Aorta (tissue), 5 donors: ENCODE results near the gene CCDC9. TPM values are rescaled to one million over a fixed set of nuclear protein-coding genes. Genes with fewer than 3 reads are reported as not detected.
"Not testable (repeated sequence)": the region's sequence is repeated elsewhere in the genome, so short reads cannot be mapped to it uniquely, and the experiment has no call there.

Source experiments
- ATAC-seq: fragments of 200-7000 bp; cut with Tn5 transposase; one replicate; pipeline ENCODE4 v1.9.1; 2022; ENCODE audit warnings: moderate library complexity; ENCODE audit not compliant: low FRiP score
- DNase-seq, 2 donors: peaks; one replicate each; pipeline ENCODE4 v3.0.0-alpha.2; 2020
- H3K27ac ChIP-seq, 2 donors: one replicate each; pipeline ENCODE4 v1.5.1; 2013; ENCODE audit warnings: low read length in 2 of 2, mild to moderate bottlenecking in 2 of 2, moderate library complexity in 2 of 2, control low read depth in 1 of 2, inconsistent platforms in 1 of 2, low read depth in 1 of 2
- H3K27me3 ChIP-seq, 2 donors: one replicate each; pipeline ENCODE4 v1.6.1; 2013; ENCODE audit warnings: control low read depth in 1 of 2, low read length in 1 of 2, mild to moderate bottlenecking in 1 of 2, moderate library complexity in 1 of 2; ENCODE audit not compliant: insufficient read depth in 2 of 2, control insufficient read depth in 1 of 2
- H3K36me3 ChIP-seq, 2 donors: one replicate each; pipeline ENCODE4 v1.6.1; 2013; ENCODE audit warnings: control low read depth in 1 of 2, low read length in 1 of 2, mild to moderate bottlenecking in 1 of 2; ENCODE audit not compliant: insufficient read depth in 2 of 2, control insufficient read depth in 1 of 2
- H3K4me1 ChIP-seq, 2 donors: one replicate each; pipeline ENCODE4 v1.6.1; 2013; ENCODE audit warnings: low read length in 2 of 2, control low read depth in 1 of 2, mild to moderate bottlenecking in 1 of 2, moderate library complexity in 1 of 2; ENCODE audit not compliant: insufficient read depth in 2 of 2, control insufficient read depth in 1 of 2
- H3K4me3 ChIP-seq, 2 donors: one replicate each; pipeline ENCODE4 v1.5.1; 2013; ENCODE audit warnings: low read length in 2 of 2, control low read depth in 1 of 2, mild to moderate bottlenecking in 1 of 2
- H3K9me3 ChIP-seq: one replicate; pipeline ENCODE4 v1.6.1; 2013; ENCODE audit warnings: mild to moderate bottlenecking, low read length; ENCODE audit not compliant: control insufficient read depth
- WGBS, 2 donors: extraction: QIAGEN DNeasy Blood & Tissue Kit; methylation state at CpG; one replicate each; pipeline ENCODE4 v1.1.7; 2013; 5-methylcytosine and 5-hydroxymethylcytosine counted together
- intact Hi-C, 2 donors: fragments of 100-400 bp; cut with DNase I; formaldehyde crosslinking; loops; one replicate each; pipeline versions ENCODE4 v1.14.2 to v1.15.0; 2022
- polyA plus RNA-seq, 2 donors: library from polyadenylated mRNA; stranded (reverse); fragments of 200-250 nt; gene quantifications; one replicate each; pipeline ENCODE4 v1.2.3, GENCODE V29; 2013
- total RNA-seq, 2 donors: library from RNA; stranded (reverse); fragmentation: NEBNext Ultra II Directional; extraction: Animal tissue kit (Norgen Biotek cat#: 25700); gene quantifications; one replicate each; pipeline ENCODE4 v1.2.1, GENCODE V29; 2021
- donor health status: healthy with polysubstance abuse.
- donor health status: Bipolar disorder and iron deficiency.
- donor health status: DM: no; HTN: no; CAD: no.
- donor health status: DM: no; HTN: no; CAD: no.
- donor health status: DM: yes; HTN: yes; CAD: no.

The CCDC9 gene
- total and polyA plus RNA-seq, 4 donors: 20.7 to 43.8 (median 39.6) TPM

DNA sequence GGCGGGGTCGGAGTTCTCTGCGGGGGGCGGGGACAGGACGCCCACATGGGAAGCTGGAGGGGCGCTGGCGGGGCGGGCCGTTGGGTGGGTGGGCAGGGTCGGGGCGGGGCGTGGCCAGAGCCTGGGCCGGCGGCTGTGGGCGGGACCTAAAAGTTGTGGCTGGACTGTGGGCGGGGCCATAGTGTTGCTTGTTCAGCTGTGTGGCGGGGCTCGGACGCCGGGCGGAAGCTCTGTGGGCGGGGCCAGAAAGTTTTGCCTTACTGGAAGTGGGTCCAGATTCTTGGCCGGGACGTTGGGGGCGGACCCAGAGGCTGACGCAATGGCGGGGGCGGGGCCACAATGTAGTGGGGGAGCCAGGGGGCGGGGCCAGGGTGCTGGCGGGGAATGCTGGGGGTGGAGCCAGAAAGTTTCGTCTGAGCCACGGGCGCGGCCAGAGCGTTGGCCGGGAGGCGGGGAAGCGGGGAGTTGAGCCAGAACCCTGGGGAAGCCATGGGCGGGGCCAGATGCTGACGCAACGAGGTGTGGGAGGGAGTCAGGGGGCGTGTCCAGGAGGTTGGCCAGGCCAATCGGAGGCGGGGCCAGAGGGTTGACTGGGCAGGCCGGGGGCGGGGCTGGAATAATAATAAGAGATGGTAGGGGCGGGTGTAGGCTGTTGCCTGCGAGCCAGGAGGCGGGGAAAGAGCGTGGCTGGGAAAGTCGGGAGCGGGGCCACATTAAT, 527 bp downstream of the CCDC9 start:
- peak overlapping the region in 1 of 2 donors; percentile 78 for H3K27ac ChIP-seq
- peak; percentile 100 for DNase-seq
- no peaks in the 10 kb centered on the region for H3K27me3 ChIP-seq
- peak; percentile 95 for ATAC-seq
- H3K9me3 ChIP-seq: no peaks in the 10 kb centered on the region
- no peaks in the 10 kb centered on the region for H3K4me1 ChIP-seq
- H3K4me3 ChIP-seq: peak overlapping the region; percentile 31 to 52
- WGBS, 2 donors: 1% methylated on average over 39 to 52 of the region's 52 CpGs
- intact Hi-C loops: loop anchor here in 1 of 2 donors (2.0 kb wide), 1 partner anchor 18 kb away; the partner anchor contains the start of gene INAFM1
- H3K36me3 ChIP-seq: peaks cover 0 to 3% of the 10 kb centered on the region in 2 donors

GRCh38 chr19:47257411-47258169, 1.3 kb downstream of the CCDC9 start:
- H3K27ac ChIP-seq: peak overlapping the region; percentile 51 to 53
- H3K36me3 ChIP-seq: peaks cover 0 to 3% of the 10 kb centered on the region in 2 donors
- intact Hi-C loops: loop anchor here in 1 of 2 donors (2.0 kb wide), 1 partner anchor 17 kb away; the partner anchor contains the start of gene INAFM1
- WGBS, 2 donors: 1% methylated on average over 28 to 29 of the region's 29 CpGs
- DNase-seq (peak in 1 of 2 donors; percentile 73), ATAC-seq (no peak)
- H3K27me3 ChIP-seq: no peaks in the 10 kb centered on the region
- H3K4me3 ChIP-seq: peak overlapping the region in 1 of 2 donors; percentile 47
- no peaks in the 10 kb centered on the region for H3K4me1 ChIP-seq
- H3K9me3 ChIP-seq: no peaks in the 10 kb centered on the region

GRCh38 chr19:47258434-47258833, 2.1 kb downstream of the CCDC9 start:
- intact Hi-C loops: no loop called here
- Histone ChIP-seq H3K27me3 (no peaks in the 10 kb centered on the region), H3K27ac (peak overlapping the region in 1 of 2 donors; percentile 53), H3K36me3 (peaks cover 0 to 3% of the 10 kb centered on the region in 2 donors), H3K9me3 (no peaks in the 10 kb centered on the region), H3K4me3 (no peak overlapping the region), H3K4me1 (no peaks in the 10 kb centered on the region)
- DNase-seq (peak in 1 of 2 donors; percentile 45), ATAC-seq (no peak)
- 80 to 82% methylated on average over 9 of the region's 9 CpGs for WGBS, 2 donors

- intact Hi-C loops: no loop called here
- H3K27me3 ChIP-seq: no peaks in the 10 kb centered on the region
- ATAC-seq (no peak), DNase-seq (peak in 1 of 2 donors; percentile 38)
- no peaks in the 10 kb centered on the region for H3K4me1 ChIP-seq
- peaks cover 0 to 3% of the 10 kb centered on the region in 2 donors for H3K36me3 ChIP-seq
- no peaks in the 10 kb centered on the region for H3K9me3 ChIP-seq
- no peak overlapping the region for H3K27ac ChIP-seq
- no peak overlapping the region for H3K4me3 ChIP-seq
- 86 to 89% methylated on average over 6 of the region's 6 CpGs for WGBS, 2 donors
These were observed 2.7 kb downstream of the CCDC9 start for GRCh38 chr19:47258895-47259555.

- 90 to 91% methylated on average over 16 to 17 of the region's 17 CpGs for WGBS, 2 donors
- intact Hi-C loops: no loop called here
- no peak overlapping the region for H3K4me3 ChIP-seq
- H3K4me1 ChIP-seq: no peaks in the 10 kb centered on the region
- H3K9me3 ChIP-seq: no peaks in the 10 kb centered on the region
- peaks cover 0 to 3% of the 10 kb centered on the region in 2 donors for H3K36me3 ChIP-seq
- ATAC-seq: no peak
- H3K27me3 ChIP-seq: no peaks in the 10 kb centered on the region
- no peak overlapping the region for H3K27ac ChIP-seq
- no peak for DNase-seq
These were observed 4.2 kb downstream of the CCDC9 start for GRCh38 chr19:47260476-47260875.

- WGBS, 2 donors: 87% methylated on average over 14 of the region's 14 CpGs
- H3K36me3 ChIP-seq: not testable (repeated sequence)
These were observed 5.8 kb downstream of the CCDC9 start for GRCh38 chr19:47261946-47262793.

GRCh38 chr19:47264629-47265028, 8.3 kb downstream of the CCDC9 start:
- 94% methylated on average over 29 to 30 of the region's 30 CpGs for WGBS, 2 donors
- peak; percentile 26 for ATAC-seq
- no peaks in the 10 kb centered on the region for H3K9me3 ChIP-seq

More at GRCh38 chr19:47261946-47262793, 5.8 kb downstream of the CCDC9 start:
- H3K9me3 ChIP-seq, H3K4me3 ChIP-seq, H3K27ac ChIP-seq, H3K27me3 ChIP-seq, DNase-seq, ATAC-seq, H3K4me1 ChIP-seq, intact Hi-C loops: not testable (repeated sequence)

More at GRCh38 chr19:47264629-47265028, 8.3 kb downstream of the CCDC9 start:
- Histone ChIP-seq H3K4me3 (no peak overlapping the region), H3K36me3 (peaks cover 0 to 3% of the 10 kb centered on the region in 2 donors), H3K4me1 (no peaks in the 10 kb centered on the region), H3K27ac (no peak overlapping the region), H3K27me3 (no peaks in the 10 kb centered on the region)
- intact Hi-C loops: no loop called here
- DNase-seq: no peak
